H1 (cell line): ENCODE results near the gene PRKAR1B. TPM values are rescaled to one million over a fixed set of nuclear protein-coding genes. Genes with fewer than 3 reads are reported as not detected.

ENCODE experiments used
- ASH2L ChIP-seq: fragments of 200-600, 300-600 bp; sonication (generic); IDR thresholded peaks from one replicate; pipeline ENCODE4 v1.7.1; 2017; ENCODE audit warnings: low read length
- KDM1A ChIP-seq: fragments of 200-600, 300-600 bp; sonication (generic); IDR thresholded peaks from 2 replicates; pipeline ENCODE4 v1.7.1; 2016; ENCODE audit warnings: mild to moderate bottlenecking, low read length, borderline replicate concordance
- RBBP5 ChIP-seq: IDR thresholded peaks from 2 replicates; pipeline ENCODE4 v1.7.1; 2012; ENCODE audit warnings: low read depth, mild to moderate bottlenecking, inconsistent platforms, low read length, moderate library complexity, borderline replicate concordance
- RFX5 ChIP-seq: IDR thresholded peaks from 2 replicates; pipeline ENCODE4 v1.6.1; 2011; ENCODE audit warnings: low read depth, low read length, improper control_type of control experiment, borderline replicate concordance
- RNF2 ChIP-seq: fragments of 200-900, 300-1000 bp; sonication (generic); IDR thresholded peaks from 2 replicates; pipeline ENCODE4 v1.7.1; 2016; ENCODE audit warnings: borderline replicate concordance, low read depth, mild to moderate bottlenecking, antibody characterized with exemption, low read length; ENCODE audit not compliant: poor library complexity, severe bottlenecking; ENCODE audit errors: missing control alignments
- RXRA ChIP-seq: IDR thresholded peaks from 2 replicates; pipeline ENCODE4 v1.6.1; 2011; ENCODE audit warnings: low read depth, mild to moderate bottlenecking, low read length, moderate library complexity; ENCODE audit not compliant: insufficient read depth
- SP1 ChIP-seq: IDR thresholded peaks from 2 replicates; pipeline ENCODE4 v1.6.1; 2011; ENCODE audit warnings: low read depth, low read length
- polyA plus RNA-seq, 7 experiments: library from polyadenylated mRNA; depleted of rRNA in 3 of 7; stranded (reverse) in 5 of 7; unstranded in 2 of 7; fragments of >200 nt in 5 of 7; fragments of 200-250 nt in 2 of 7; gene quantifications; 1 replicate in 5 of 7; 2 replicates in 1 of 7; 4 replicates in 1 of 7; pipeline versions ENCODE4 v1.2.1 to v1.2.3, GENCODE V29; 2011 to 2013; ENCODE audit warnings: missing spikeins in 2 of 7, mixed read lengths in 2 of 7
- total RNA-seq: library from RNA; stranded (reverse); fragmentation: NEBNext Ultra II Directional; extraction: Animal tissue kit (Norgen Biotek cat#: 25700); gene quantifications from 2 replicates; pipeline ENCODE4 v1.2.1, GENCODE V29; 2021
- TF ChIP-seq, protein P1 (sequence below): IDR thresholded peaks from 2 replicates; pipeline ENCODE4 v1.6.1; 2011; ENCODE audit warnings: low read depth, mild to moderate bottlenecking, low read length; ENCODE audit not compliant: insufficient read depth

The PRKAR1B gene
- total and polyA plus RNA-seq, 2 of the 8 experiments (the other 6 are each of a cell fraction or from before 2014, with no cell fraction given), result 12.3 to 55.7 TPM

DNA sequence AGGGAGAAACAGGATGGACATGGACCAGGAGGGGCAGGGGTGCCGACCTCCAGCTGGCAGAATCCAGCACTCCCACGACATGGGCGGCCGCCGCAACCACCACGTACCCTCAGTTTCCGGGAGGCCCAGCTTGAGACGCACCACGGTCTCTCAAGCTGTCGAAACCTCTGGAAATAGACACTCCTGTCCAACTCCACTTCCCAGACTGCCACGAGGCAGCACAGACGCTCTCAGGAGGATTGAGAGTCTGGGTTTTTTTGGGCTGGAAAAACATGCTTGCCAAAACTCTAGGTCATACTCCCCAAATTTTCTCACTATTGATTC, 169.6 kb downstream of the PRKAR1B start (continued):
- TF ChIP-seq, protein P1, sequence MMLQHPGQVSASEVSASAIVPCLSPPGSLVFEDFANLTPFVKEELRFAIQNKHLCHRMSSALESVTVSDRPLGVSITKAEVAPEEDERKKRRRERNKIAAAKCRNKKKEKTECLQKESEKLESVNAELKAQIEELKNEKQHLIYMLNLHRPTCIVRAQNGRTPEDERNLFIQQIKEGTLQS, result no peak
- TF ChIP-seq SP1, result no peak
- TF ChIP-seq RNF2, result no peak
- no peak for TF ChIP-seq RBBP5
- no peak for TF ChIP-seq RXRA
- no peak for TF ChIP-seq KDM1A
- no peak for TF ChIP-seq RFX5
- TF ChIP-seq ASH2L, result no peak
